ENCODE measurements around the gene ARL4C.

DNA sequence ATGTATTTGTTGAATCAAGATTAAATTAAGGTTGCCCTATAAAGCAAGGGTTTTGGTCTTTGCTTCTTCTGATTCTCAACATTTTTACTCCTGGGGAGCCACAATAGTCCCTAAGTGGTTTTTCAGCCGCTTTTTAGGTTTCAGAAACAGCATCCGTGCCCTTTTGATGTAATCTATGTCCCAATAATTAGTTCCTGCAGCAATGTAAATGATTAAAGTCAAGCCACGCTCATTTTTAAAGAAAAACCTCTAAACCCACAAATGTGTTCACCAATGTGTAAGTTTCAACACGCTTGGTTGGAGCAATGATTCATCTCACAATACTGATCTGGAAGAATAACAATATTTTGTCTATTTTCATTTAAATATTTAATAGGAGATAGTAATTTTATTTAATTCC, 5.6 kb downstream of the ARL4C start:
- TF ChIP-seq, protein P1, sequence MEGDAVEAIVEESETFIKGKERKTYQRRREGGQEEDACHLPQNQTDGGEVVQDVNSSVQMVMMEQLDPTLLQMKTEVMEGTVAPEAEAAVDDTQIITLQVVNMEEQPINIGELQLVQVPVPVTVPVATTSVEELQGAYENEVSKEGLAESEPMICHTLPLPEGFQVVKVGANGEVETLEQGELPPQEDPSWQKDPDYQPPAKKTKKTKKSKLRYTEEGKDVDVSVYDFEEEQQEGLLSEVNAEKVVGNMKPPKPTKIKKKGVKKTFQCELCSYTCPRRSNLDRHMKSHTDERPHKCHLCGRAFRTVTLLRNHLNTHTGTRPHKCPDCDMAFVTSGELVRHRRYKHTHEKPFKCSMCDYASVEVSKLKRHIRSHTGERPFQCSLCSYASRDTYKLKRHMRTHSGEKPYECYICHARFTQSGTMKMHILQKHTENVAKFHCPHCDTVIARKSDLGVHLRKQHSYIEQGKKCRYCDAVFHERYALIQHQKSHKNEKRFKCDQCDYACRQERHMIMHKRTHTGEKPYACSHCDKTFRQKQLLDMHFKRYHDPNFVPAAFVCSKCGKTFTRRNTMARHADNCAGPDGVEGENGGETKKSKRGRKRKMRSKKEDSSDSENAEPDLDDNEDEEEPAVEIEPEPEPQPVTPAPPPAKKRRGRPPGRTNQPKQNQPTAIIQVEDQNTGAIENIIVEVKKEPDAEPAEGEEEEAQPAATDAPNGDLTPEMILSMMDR (IDR thresholded peaks at IDR 0.05) = no peak
- no peak for TF ChIP-seq POLR2A (IDR thresholded peaks at IDR 0.05)
